Measurements from ENCODE around the gene ETHE1. TPM values are rescaled to one million over a fixed set of nuclear protein-coding genes. Genes with fewer than 3 reads are reported as not detected.

The ETHE1 gene
- polyA plus RNA-seq, 1 donor from 2014 or later = 40.9 TPM

- no peaks in the 10 kb centered on the region for H3K36me3 ChIP-seq (ENCODE audit: insufficient read depth, low read length)
- no peak overlapping the region for H2AFZ ChIP-seq (ENCODE audit: low read depth, low read length)
- no peaks in the 10 kb centered on the region for H3K79me2 ChIP-seq (replicated peaks; ENCODE audit: insufficient read depth, low read length)
- H3K9me3 ChIP-seq (ENCODE audit: low read length) = no peaks in the 10 kb centered on the region
- H3K9ac ChIP-seq (ENCODE audit: low read length) = no peak overlapping the region
- no peak overlapping the region for H3K4me3 ChIP-seq (ENCODE audit: low read length)
- H4K20me1 ChIP-seq (ENCODE audit: insufficient read depth) = no peaks in the 10 kb centered on the region
- no peaks in the 10 kb centered on the region for H3K9me2 ChIP-seq (ENCODE audit: insufficient read depth, low read length)
- H3K27ac ChIP-seq (ENCODE audit: low read length) = no peak overlapping the region
- H3K4me2 ChIP-seq (ENCODE audit: low read length) = no peak overlapping the region
- H3K27me3 ChIP-seq (ENCODE audit: insufficient read depth, low read depth, low read length) = no peaks in the 10 kb centered on the region
- TF ChIP-seq, protein P1, sequence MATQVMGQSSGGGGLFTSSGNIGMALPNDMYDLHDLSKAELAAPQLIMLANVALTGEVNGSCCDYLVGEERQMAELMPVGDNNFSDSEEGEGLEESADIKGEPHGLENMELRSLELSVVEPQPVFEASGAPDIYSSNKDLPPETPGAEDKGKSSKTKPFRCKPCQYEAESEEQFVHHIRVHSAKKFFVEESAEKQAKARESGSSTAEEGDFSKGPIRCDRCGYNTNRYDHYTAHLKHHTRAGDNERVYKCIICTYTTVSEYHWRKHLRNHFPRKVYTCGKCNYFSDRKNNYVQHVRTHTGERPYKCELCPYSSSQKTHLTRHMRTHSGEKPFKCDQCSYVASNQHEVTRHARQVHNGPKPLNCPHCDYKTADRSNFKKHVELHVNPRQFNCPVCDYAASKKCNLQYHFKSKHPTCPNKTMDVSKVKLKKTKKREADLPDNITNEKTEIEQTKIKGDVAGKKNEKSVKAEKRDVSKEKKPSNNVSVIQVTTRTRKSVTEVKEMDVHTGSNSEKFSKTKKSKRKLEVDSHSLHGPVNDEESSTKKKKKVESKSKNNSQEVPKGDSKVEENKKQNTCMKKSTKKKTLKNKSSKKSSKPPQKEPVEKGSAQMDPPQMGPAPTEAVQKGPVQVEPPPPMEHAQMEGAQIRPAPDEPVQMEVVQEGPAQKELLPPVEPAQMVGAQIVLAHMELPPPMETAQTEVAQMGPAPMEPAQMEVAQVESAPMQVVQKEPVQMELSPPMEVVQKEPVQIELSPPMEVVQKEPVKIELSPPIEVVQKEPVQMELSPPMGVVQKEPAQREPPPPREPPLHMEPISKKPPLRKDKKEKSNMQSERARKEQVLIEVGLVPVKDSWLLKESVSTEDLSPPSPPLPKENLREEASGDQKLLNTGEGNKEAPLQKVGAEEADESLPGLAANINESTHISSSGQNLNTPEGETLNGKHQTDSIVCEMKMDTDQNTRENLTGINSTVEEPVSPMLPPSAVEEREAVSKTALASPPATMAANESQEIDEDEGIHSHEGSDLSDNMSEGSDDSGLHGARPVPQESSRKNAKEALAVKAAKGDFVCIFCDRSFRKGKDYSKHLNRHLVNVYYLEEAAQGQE (IDR thresholded peaks at IDR 0.05; ENCODE audit: borderline replicate concordance) = no peak
- TF ChIP-seq TAF1 (IDR thresholded peaks at IDR 0.05; ENCODE audit: low read depth) (no peak), SMC3 (conservative IDR thresholded peaks at IDR 0.05; ENCODE audit: poor library complexity) (no peak), MXI1 (conservative IDR thresholded peaks at IDR 0.05; ENCODE audit: poor library complexity, severe bottlenecking) (no peak), EZH2 (IDR thresholded peaks at IDR 0.05; ENCODE audit: borderline replicate concordance, insufficient read depth, low read length, poor library complexity, severe bottlenecking) (no peak), RAD21 (conservative IDR thresholded peaks at IDR 0.05) (no peak), EP300 (conservative IDR thresholded peaks at IDR 0.05; ENCODE audit: poor library complexity, severe bottlenecking) (no peak), POLR2AphosphoS5 (IDR thresholded peaks at IDR 0.05) (no peak)
- TF ChIP-seq, protein P2, sequence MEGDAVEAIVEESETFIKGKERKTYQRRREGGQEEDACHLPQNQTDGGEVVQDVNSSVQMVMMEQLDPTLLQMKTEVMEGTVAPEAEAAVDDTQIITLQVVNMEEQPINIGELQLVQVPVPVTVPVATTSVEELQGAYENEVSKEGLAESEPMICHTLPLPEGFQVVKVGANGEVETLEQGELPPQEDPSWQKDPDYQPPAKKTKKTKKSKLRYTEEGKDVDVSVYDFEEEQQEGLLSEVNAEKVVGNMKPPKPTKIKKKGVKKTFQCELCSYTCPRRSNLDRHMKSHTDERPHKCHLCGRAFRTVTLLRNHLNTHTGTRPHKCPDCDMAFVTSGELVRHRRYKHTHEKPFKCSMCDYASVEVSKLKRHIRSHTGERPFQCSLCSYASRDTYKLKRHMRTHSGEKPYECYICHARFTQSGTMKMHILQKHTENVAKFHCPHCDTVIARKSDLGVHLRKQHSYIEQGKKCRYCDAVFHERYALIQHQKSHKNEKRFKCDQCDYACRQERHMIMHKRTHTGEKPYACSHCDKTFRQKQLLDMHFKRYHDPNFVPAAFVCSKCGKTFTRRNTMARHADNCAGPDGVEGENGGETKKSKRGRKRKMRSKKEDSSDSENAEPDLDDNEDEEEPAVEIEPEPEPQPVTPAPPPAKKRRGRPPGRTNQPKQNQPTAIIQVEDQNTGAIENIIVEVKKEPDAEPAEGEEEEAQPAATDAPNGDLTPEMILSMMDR (IDR thresholded peaks at IDR 0.05; ENCODE audit: poor library complexity, severe bottlenecking) = no peak
- H3F3A ChIP-seq (ENCODE audit: insufficient read depth, low read length, poor library complexity, severe bottlenecking) = no peaks in the 10 kb centered on the region
Observed at GRCh38 chr19:43486412-43486811, 40.6 kb downstream of the ETHE1 start.

GRCh38 chr19:43485951-43486350 lies 41.0 kb downstream of the ETHE1 start:
- no peak overlapping the region for H3K4me2 ChIP-seq (ENCODE audit: low read length)
- TF ChIP-seq EP300 (conservative IDR thresholded peaks at IDR 0.05; ENCODE audit: poor library complexity, severe bottlenecking) (no peak), EZH2 (IDR thresholded peaks at IDR 0.05; ENCODE audit: borderline replicate concordance, insufficient read depth, low read length, poor library complexity, severe bottlenecking) (no peak), POLR2AphosphoS5 (IDR thresholded peaks at IDR 0.05) (no peak), TAF1 (IDR thresholded peaks at IDR 0.05; ENCODE audit: low read depth) (no peak), SMC3 (conservative IDR thresholded peaks at IDR 0.05; ENCODE audit: poor library complexity) (no peak), MXI1 (conservative IDR thresholded peaks at IDR 0.05; ENCODE audit: poor library complexity, severe bottlenecking) (no peak)
- TF ChIP-seq, protein P2 (IDR thresholded peaks at IDR 0.05; ENCODE audit: poor library complexity, severe bottlenecking) = no peak
- TF ChIP-seq, protein P1 (IDR thresholded peaks at IDR 0.05; ENCODE audit: borderline replicate concordance) = no peak
- H3K27me3 ChIP-seq (ENCODE audit: insufficient read depth, low read depth, low read length) = no peaks in the 10 kb centered on the region
- no peaks in the 10 kb centered on the region for H3K9me3 ChIP-seq (ENCODE audit: low read length)
- no peak overlapping the region for H3K9ac ChIP-seq (ENCODE audit: low read length)
- no peaks in the 10 kb centered on the region for H3K79me2 ChIP-seq (replicated peaks; ENCODE audit: insufficient read depth, low read length)
- H4K20me1 ChIP-seq (ENCODE audit: insufficient read depth) = no peaks in the 10 kb centered on the region
- no peak overlapping the region for H2AFZ ChIP-seq (ENCODE audit: low read depth, low read length)
- H3K36me3 ChIP-seq (ENCODE audit: insufficient read depth, low read length) = no peaks in the 10 kb centered on the region
- H3K9me2 ChIP-seq (ENCODE audit: insufficient read depth, low read length) = no peaks in the 10 kb centered on the region
- no peak overlapping the region for H3K27ac ChIP-seq (ENCODE audit: low read length)
- H3F3A ChIP-seq (ENCODE audit: insufficient read depth, low read length, poor library complexity, severe bottlenecking) = no peaks in the 10 kb centered on the region
- H3K4me3 ChIP-seq (ENCODE audit: low read length) = no peak overlapping the region
